GM12878 (cell line): ENCODE measurements around the gene HLA-DPB1. TPM values are rescaled to one million over a fixed set of nuclear protein-coding genes. Genes with fewer than 3 reads are reported as not detected.
A peak's percentile ranks its signal among the peaks of the same experiment; 100 is the strongest.

ENCODE experiments used
- ATAC-seq: fragments of 200-7000 bp; cut with Tn5 transposase; 3 replicates; pipeline ENCODE4 v1.9.1; 2020; ENCODE audit warnings: mild to moderate bottlenecking, moderate library complexity
- BruUV-seq: library from RNA; stranded (reverse); fragments of 400-500 nt; replicated peaks from 2 replicates; lab custom pipeline; 2021; lab: Mats Ljungman, UMichigan
- CTCF ChIA-PET: fragments of 300-600 bp; sonication (Branson Sonifier 250); formaldehyde crosslinking; extraction: SDS; loops from one replicate; lab custom pipeline; 2021; ENCODE audit warnings: inconsistent platforms; lab: Yijun Ruan, JAX
- POLR2A ChIA-PET: fragments of 350-600 bp; formaldehyde crosslinking; extraction: SDS; loops from one replicate; lab custom pipeline; 2021; ENCODE audit warnings: inconsistent platforms; lab: Charles Lee
- RAD21 ChIA-PET: fragments of 300-600 bp; sonication (Branson Sonifier 250); formaldehyde crosslinking; loops from one replicate; lab custom pipeline; 2023; ENCODE audit warnings: antibody characterized with exemption; ENCODE audit not compliant: unreplicated experiment; lab: Charles Lee
- SMC1A ChIA-PET: fragments of 300-600 bp; sonication (Branson Sonifier 250); formaldehyde crosslinking; loops from one replicate; lab custom pipeline; 2023; ENCODE audit not compliant: unreplicated experiment, uncharacterized antibody; lab: Charles Lee
- DNase-seq: peaks from one replicate; pipeline ENCODE4 v3.0.0-alpha.2; 2011; ENCODE audit warnings: low read depth, low spot score
- FAIRE-seq: peaks from 3 replicates; lab custom pipeline; 2011; peaks lifted over from hg19 to GRCh38; lab: Jason Lieb, UNC
- H2AFZ ChIP-seq: 2 replicates; pipeline ENCODE4 v1.6.0; 2011; ENCODE audit warnings: low read depth, low read length, control low read depth; ENCODE audit not compliant: control insufficient read depth
- H3K27ac ChIP-seq: 2 replicates; pipeline ENCODE4 v1.5.1; 2011; ENCODE audit warnings: control low read depth; ENCODE audit not compliant: control insufficient read depth, insufficient read depth
- H3K27me3 ChIP-seq, 2 experiments: replicated peaks in 1 of 2; 2 replicates each; pipeline versions ENCODE4 v1.6.0 to v1.6.1; 2011; ENCODE audit warnings: low read length in 1 of 2; ENCODE audit not compliant: control insufficient read depth in 2 of 2, insufficient read depth in 2 of 2
- H3K36me3 ChIP-seq, 2 experiments: 2 replicates each; pipeline ENCODE4 v1.5.1; 2011; ENCODE audit warnings: low read length in 1 of 2; ENCODE audit not compliant: control insufficient read depth in 2 of 2, insufficient read depth in 2 of 2
- H3K4me1 ChIP-seq: 2 replicates; pipeline ENCODE4 v1.6.1; 2011; ENCODE audit warnings: mild to moderate bottlenecking, low read length, moderate library complexity, mixed read lengths; ENCODE audit not compliant: control insufficient read depth, insufficient read depth
- H3K4me2 ChIP-seq: 2 replicates; pipeline ENCODE4 v1.6.0; 2011; ENCODE audit warnings: control low read depth; ENCODE audit not compliant: control insufficient read depth, insufficient read depth
- H3K4me3 ChIP-seq: fragments of 200-600 bp; sonication (generic); 2 replicates; pipeline ENCODE4 v1.5.1; 2016
- H3K79me2 ChIP-seq: 2 replicates; pipeline ENCODE4 v1.6.0; 2011; ENCODE audit warnings: low read length; ENCODE audit not compliant: control insufficient read depth, insufficient read depth
- H3K9ac ChIP-seq: 2 replicates; pipeline ENCODE4 v1.8.0; 2011; ENCODE audit warnings: low read length, control low read depth, mixed read lengths; ENCODE audit not compliant: control insufficient read depth, insufficient read depth
- H3K9me3 ChIP-seq: replicated peaks from 3 replicates; pipeline ENCODE4 v1.5.1; 2011; ENCODE audit warnings: mild to moderate bottlenecking, low read length; ENCODE audit not compliant: control insufficient read depth, insufficient read depth
- H4K20me1 ChIP-seq: 2 replicates; pipeline ENCODE4 v1.6.0; 2011; ENCODE audit not compliant: control insufficient read depth, insufficient read depth
- BACH1 ChIP-seq: fragments of 450-650 bp; IDR thresholded peaks from 2 replicates; pipeline ENCODE4 v1.6.1; 2017; ENCODE audit warnings: mild to moderate bottlenecking, borderline replicate concordance
- HCFC1 ChIP-seq: fragments of 150-350 bp; IDR thresholded peaks from 2 replicates; pipeline ENCODE4 v1.6.1; 2014; ENCODE audit warnings: low read length
- SMAD5 ChIP-seq: IDR thresholded peaks from 2 replicates; pipeline ENCODE4 v1.6.1; 2016; ENCODE audit warnings: antibody characterized with exemption, low read depth
- SUPT20H ChIP-seq: IDR thresholded peaks from 2 replicates; pipeline ENCODE4 v1.6.1; 2011; ENCODE audit warnings: low read depth, mild to moderate bottlenecking, low read length, moderate library complexity, borderline replicate concordance; ENCODE audit not compliant: control insufficient read depth
- TBL1XR1 ChIP-seq: IDR thresholded peaks from 2 replicates; pipeline ENCODE4 v1.6.1; 2012; ENCODE audit warnings: low read depth, low read length, improper control_type of control experiment
- WGBS: methylation state at CpG from one replicate; pipeline ENCODE4 v1.1.6; 2016; ENCODE audit warnings: low lambda C conversion rate; ENCODE audit not compliant: insufficient replicate concordance, insufficient coverage; ENCODE audit errors: missing lambda C conversion rate; 5-methylcytosine and 5-hydroxymethylcytosine counted together
- in situ Hi-C: fragments of 300-500 bp; cut with MboI; formaldehyde crosslinking; loops from 9 replicates; pipeline ENCODE4 v1.14.3; 2018; ENCODE audit warnings: mixed read lengths
- intact Hi-C: fragments of 100-400 bp; cut with micrococcal nuclease; formaldehyde crosslinking; loops from one replicate; pipeline ENCODE4 v1.14.2; 2022; ENCODE audit not compliant: unreplicated experiment
- polyA plus RNA-seq, 11 experiments: library from polyadenylated mRNA; depleted of rRNA in 4 of 11; unstranded in 6 of 11; stranded (reverse) in 5 of 11; fragments of >200 nt; fragmentation: Nextera tagmentation in 4 of 11; fragmentation: Illumina TruSeq in 1 of 11; extraction: Ambion mirVana in 4 of 11; extraction: Trizol in 1 of 11; gene quantifications; 1 replicate in 1 of 11; 2 replicates in 10 of 11; pipeline versions ENCODE4 v1.2.1 to v1.2.3, GENCODE V29; 2011 to 2016; ENCODE audit warnings: inconsistent platforms in 2 of 11, missing spikeins in 2 of 11, low read depth in 1 of 11
- total RNA-seq, 4 experiments: library from RNA; depleted of rRNA in 3 of 4; stranded (reverse); fragments of >200 nt in 3 of 4; fragmentation: Illumina TruSeq in 1 of 4; extraction: Trizol in 1 of 4; gene quantifications; 2 replicates each; pipeline versions ENCODE4 v1.2.1 to v1.2.3, GENCODE V29; 2013 to 2021
- TF ChIP-seq, protein P1 (sequence below): fragments of 450-650 bp; IDR thresholded peaks from 2 replicates; pipeline ENCODE4 v1.6.1; 2016; ENCODE audit warnings: mild to moderate bottlenecking
- TF ChIP-seq, protein P2 (sequence below), 3 experiments: IDR thresholded peaks in 2 of 3; conservative IDR thresholded peaks in 1 of 3; 2 replicates each; pipeline ENCODE4 v1.5.1; 2011; ENCODE audit warnings: low read depth in 3 of 3, low read length in 3 of 3, mild to moderate bottlenecking in 3 of 3, control low read depth in 2 of 3, moderate library complexity in 2 of 3, inconsistent platforms in 1 of 3, mixed read lengths in 1 of 3; ENCODE audit not compliant: control insufficient read depth in 2 of 3, insufficient read depth in 1 of 3; ENCODE audit errors: extremely low read depth in 1 of 3
- TF ChIP-seq, protein P3 (sequence below): fragments of 450-650 bp; IDR thresholded peaks from 2 replicates; pipeline ENCODE4 v1.6.1; 2017; ENCODE audit warnings: low read depth, mild to moderate bottlenecking, moderate library complexity
- TF ChIP-seq, protein P4 (sequence below): fragments of 450-650 bp; IDR thresholded peaks from 2 replicates; pipeline ENCODE4 v1.6.1; 2016; ENCODE audit warnings: mild to moderate bottlenecking, moderate library complexity, borderline replicate concordance

The HLA-DPB1 gene
- total and polyA plus RNA-seq, 10 of the 15 experiments (the other 5 are each of a cell fraction or from before 2014, with no cell fraction given), result 101 to 675 (median 352) TPM

DNA sequence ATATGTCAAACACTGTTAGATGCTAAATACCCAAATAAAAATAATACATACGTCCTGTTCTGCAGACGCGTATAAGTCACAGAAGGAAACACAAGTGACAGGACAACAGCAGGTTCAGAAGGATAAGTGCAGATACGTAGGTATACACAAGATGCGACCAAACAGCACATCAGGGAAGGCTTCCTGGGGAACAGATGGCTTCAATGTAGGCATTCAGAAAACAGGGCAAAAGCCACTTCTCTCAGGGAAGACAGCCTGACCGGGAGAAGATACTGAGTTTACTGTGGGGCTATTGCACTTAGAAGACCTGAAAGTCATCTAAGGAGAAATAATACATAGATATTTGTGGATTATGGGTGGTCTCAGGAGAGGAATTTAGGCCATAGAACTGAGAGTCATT lies 4.2 kb upstream of the HLA-DPB1 start (continued):
- TF ChIP-seq, protein P1, sequence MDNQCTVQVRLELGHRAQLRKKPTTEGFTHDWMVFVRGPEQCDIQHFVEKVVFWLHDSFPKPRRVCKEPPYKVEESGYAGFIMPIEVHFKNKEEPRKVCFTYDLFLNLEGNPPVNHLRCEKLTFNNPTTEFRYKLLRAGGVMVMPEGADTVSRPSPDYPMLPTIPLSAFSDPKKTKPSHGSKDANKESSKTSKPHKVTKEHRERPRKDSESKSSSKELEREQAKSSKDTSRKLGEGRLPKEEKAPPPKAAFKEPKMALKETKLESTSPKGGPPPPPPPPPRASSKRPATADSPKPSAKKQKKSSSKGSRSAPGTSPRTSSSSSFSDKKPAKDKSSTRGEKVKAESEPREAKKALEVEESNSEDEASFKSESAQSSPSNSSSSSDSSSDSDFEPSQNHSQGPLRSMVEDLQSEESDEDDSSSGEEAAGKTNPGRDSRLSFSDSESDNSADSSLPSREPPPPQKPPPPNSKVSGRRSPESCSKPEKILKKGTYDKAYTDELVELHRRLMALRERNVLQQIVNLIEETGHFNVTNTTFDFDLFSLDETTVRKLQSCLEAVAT, result peak; percentile 6; the same call in 1 of the 2 replicates

DNA sequence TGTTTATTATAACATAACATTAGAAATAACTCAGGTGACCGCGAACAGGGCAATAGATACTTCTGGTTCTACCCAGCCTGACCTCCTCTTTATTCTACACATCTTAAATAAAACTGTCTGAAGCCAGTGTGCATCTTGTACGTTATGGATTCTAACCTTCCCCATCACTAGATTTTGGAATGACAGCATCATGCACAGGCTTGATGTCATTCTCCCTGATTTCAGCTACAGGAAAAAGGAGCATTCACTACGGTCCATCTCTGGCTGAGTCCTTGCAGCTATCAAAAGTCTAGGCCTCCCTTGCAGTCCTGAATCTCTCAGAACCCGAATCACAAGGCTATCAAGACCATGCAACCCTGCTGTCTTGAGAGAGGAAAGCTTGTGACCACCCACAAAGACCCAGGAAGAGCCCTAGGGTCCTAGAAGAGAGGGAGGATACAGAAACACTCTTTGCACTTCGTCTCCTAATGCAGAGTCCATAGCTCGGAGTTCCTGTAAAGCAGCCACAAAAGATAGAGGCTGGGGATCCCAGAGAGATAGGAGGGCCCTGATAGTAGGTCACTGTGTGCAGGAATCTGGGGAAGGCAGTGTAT lies 3.2 kb upstream of the HLA-DPB1 start:
- no peaks in the 10 kb centered on the region for H4K20me1 ChIP-seq
- FAIRE-seq, result no peak
- ChIA-PET SMC1A (interaction anchor here (0.6 to 8.9 kb wide), 19 partner anchors 9 to 133 kb away, joined by 3 to 176 read pairs (median 4); partner anchors contain the start of gene HLA-DOA), RAD21 (interaction anchor here (0.7 to 7.9 kb wide), 12 partner anchors 8 to 176 kb away, joined by 3 to 172 read pairs (median 8); no protein-coding TSS in a partner anchor), POLR2A (interaction anchor here (0.6 to 8.8 kb wide), 26 partner anchors 10 to 877 kb away, joined by 3 to 330 read pairs (median 6); partner anchors contain the start of genes HLA-DMA, HLA-DOA, PSMB8 and PSMB9), CTCF (interaction anchor here (0.8 to 6.0 kb wide), 15 partner anchors 10 to 120 kb away, joined by 3 to 59 read pairs (median 5); partner anchors contain the start of gene HLA-DMA)
- peak; percentile 2 for ATAC-seq
- H3K27me3 ChIP-seq, result no peaks in the 10 kb centered on the region
- H3K4me1 ChIP-seq, result peaks cover 10% of the 10 kb centered on the region; the same call in 1 of the 2 replicates
- H3K36me3 ChIP-seq, result peaks cover 11% of the 10 kb centered on the region in 2 experiments
- peaks cover 82% of the 10 kb centered on the region for H3K79me2 ChIP-seq
- no peaks in the 10 kb centered on the region; the same call in 2 of the 3 replicates for H3K9me3 ChIP-seq
- WGBS, result 1% methylated on average over 7 of the region's 7 CpGs
- H3K27ac ChIP-seq, result peak overlapping the region; percentile 99
- BruUV-seq, result no TSS peak
- no peak for DNase-seq
- in situ Hi-C loops (loop anchor here (25.0 kb wide), 1 partner anchor 1590 kb away; no protein-coding TSS in a partner anchor), intact Hi-C loops (no loop called here)
- peak overlapping the region; percentile 95 for H3K4me2 ChIP-seq
- no peak overlapping the region for H2AFZ ChIP-seq
- H3K9ac ChIP-seq, result peak overlapping the region; percentile 87
- H3K4me3 ChIP-seq, result peak overlapping the region; percentile 94
- TF ChIP-seq BACH1 (peak; percentile 24; the same call in 1 of the 2 replicates), SUPT20H (no peak), HCFC1 (no peak), SMAD5 (no peak), TBL1XR1 (0 out of 2 replicates have a peak, but pooled peaks have one; percentile 31)
- TF ChIP-seq, protein P2, sequence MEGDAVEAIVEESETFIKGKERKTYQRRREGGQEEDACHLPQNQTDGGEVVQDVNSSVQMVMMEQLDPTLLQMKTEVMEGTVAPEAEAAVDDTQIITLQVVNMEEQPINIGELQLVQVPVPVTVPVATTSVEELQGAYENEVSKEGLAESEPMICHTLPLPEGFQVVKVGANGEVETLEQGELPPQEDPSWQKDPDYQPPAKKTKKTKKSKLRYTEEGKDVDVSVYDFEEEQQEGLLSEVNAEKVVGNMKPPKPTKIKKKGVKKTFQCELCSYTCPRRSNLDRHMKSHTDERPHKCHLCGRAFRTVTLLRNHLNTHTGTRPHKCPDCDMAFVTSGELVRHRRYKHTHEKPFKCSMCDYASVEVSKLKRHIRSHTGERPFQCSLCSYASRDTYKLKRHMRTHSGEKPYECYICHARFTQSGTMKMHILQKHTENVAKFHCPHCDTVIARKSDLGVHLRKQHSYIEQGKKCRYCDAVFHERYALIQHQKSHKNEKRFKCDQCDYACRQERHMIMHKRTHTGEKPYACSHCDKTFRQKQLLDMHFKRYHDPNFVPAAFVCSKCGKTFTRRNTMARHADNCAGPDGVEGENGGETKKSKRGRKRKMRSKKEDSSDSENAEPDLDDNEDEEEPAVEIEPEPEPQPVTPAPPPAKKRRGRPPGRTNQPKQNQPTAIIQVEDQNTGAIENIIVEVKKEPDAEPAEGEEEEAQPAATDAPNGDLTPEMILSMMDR (IDR thresholded peaks at IDR 0.05 in 2 of 3, conservative IDR thresholded peaks at IDR 0.05 in 1 of 3; ENCODE audit: control insufficient read depth in 2 of 3, extremely low read depth in 1 of 3, insufficient read depth in 1 of 3, low read depth in 3 of 3, low read length in 3 of 3), result no peak
- TF ChIP-seq, protein P3, sequence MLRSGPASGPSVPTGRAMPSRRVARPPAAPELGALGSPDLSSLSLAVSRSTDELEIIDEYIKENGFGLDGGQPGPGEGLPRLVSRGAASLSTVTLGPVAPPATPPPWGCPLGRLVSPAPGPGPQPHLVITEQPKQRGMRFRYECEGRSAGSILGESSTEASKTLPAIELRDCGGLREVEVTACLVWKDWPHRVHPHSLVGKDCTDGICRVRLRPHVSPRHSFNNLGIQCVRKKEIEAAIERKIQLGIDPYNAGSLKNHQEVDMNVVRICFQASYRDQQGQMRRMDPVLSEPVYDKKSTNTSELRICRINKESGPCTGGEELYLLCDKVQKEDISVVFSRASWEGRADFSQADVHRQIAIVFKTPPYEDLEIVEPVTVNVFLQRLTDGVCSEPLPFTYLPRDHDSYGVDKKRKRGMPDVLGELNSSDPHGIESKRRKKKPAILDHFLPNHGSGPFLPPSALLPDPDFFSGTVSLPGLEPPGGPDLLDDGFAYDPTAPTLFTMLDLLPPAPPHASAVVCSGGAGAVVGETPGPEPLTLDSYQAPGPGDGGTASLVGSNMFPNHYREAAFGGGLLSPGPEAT, result no peak
- TF ChIP-seq, protein P4, sequence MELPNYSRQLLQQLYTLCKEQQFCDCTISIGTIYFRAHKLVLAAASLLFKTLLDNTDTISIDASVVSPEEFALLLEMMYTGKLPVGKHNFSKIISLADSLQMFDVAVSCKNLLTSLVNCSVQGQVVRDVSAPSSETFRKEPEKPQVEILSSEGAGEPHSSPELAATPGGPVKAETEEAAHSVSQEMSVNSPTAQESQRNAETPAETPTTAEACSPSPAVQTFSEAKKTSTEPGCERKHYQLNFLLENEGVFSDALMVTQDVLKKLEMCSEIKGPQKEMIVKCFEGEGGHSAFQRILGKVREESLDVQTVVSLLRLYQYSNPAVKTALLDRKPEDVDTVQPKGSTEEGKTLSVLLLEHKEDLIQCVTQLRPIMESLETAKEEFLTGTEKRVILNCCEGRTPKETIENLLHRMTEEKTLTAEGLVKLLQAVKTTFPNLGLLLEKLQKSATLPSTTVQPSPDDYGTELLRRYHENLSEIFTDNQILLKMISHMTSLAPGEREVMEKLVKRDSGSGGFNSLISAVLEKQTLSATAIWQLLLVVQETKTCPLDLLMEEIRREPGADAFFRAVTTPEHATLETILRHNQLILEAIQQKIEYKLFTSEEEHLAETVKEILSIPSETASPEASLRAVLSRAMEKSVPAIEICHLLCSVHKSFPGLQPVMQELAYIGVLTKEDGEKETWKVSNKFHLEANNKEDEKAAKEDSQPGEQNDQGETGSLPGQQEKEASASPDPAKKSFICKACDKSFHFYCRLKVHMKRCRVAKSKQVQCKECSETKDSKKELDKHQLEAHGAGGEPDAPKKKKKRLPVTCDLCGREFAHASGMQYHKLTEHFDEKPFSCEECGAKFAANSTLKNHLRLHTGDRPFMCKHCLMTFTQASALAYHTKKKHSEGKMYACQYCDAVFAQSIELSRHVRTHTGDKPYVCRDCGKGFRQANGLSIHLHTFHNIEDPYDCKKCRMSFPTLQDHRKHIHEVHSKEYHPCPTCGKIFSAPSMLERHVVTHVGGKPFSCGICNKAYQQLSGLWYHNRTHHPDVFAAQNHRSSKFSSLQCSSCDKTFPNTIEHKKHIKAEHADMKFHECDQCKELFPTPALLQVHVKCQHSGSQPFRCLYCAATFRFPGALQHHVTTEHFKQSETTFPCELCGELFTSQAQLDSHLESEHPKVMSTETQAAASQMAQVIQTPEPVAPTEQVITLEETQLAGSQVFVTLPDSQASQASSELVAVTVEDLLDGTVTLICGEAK, result no peak
